Activated CD4-positive, alpha-beta T cell treated with anti-CD3 and anti-CD28 coated beads, Interleukin-2, amount 10 ng/mL, durations not matched to agents 7 days and 5 days (primary cell): ENCODE data around the gene ANGPTL8. TPM values are rescaled to one million over a fixed set of nuclear protein-coding genes. Genes with fewer than 3 reads are reported as not detected.

Experiments used
- CTCF ChIA-PET: fragments of 350-600 bp; sonication (Branson Sonifier 250); formaldehyde crosslinking; loops from one replicate; lab custom pipeline; 2021; ENCODE audit warnings: antibody characterized with exemption; lab: Charles Lee
- POLR2A ChIA-PET: fragments of 350-600 bp; sonication (Branson Sonifier 250); formaldehyde crosslinking; loops from one replicate; lab custom pipeline; 2021; ENCODE audit warnings: antibody characterized with exemption; lab: Charles Lee
- DNase-seq: peaks from one replicate; pipeline ENCODE4 v3.0.0-alpha.2; 2020
- H3K27ac Mint-ChIP-seq: one replicate; pipeline ENCODE4 v1.8.0; 2021; ENCODE audit warnings: mild to moderate bottlenecking, moderate library complexity, mixed read lengths
- H3K27me3 Mint-ChIP-seq: one replicate; pipeline ENCODE4 v1.8.0; 2021; ENCODE audit warnings: mixed read lengths
- H3K36me3 Mint-ChIP-seq: one replicate; pipeline ENCODE4 v1.8.0; 2021; ENCODE audit warnings: low read depth, mixed read lengths
- H3K4me1 Mint-ChIP-seq: one replicate; pipeline ENCODE4 v1.8.0; 2021; ENCODE audit warnings: mixed read lengths
- H3K4me3 Mint-ChIP-seq: one replicate; pipeline ENCODE4 v1.8.0; 2021; ENCODE audit warnings: mild to moderate bottlenecking, moderate library complexity, mixed read lengths
- H3K9me3 Mint-ChIP-seq: one replicate; pipeline ENCODE4 v1.8.0; 2021; ENCODE audit warnings: mixed read lengths
- total RNA-seq, 2 experiments: library from RNA; stranded (reverse); gene quantifications; one replicate each; pipeline ENCODE4 v1.2.3, GENCODE V29; 2021

Gene ANGPTL8
- total RNA-seq, 2 experiments from 2014 or later, result not detected

GRCh38 chr19:11273989-11274388 is 34.6 kb downstream of the ANGPTL8 start:
- peaks cover 8% of the 10 kb centered on the region for H3K9me3 Mint-ChIP-seq
- no peak overlapping the region for H3K4me3 Mint-ChIP-seq
- H3K27me3 Mint-ChIP-seq, result peaks cover 52% of the 10 kb centered on the region
- POLR2A ChIA-PET, result no interaction called here
- DNase-seq, result no peak
- no peaks in the 10 kb centered on the region for H3K4me1 Mint-ChIP-seq
- H3K36me3 Mint-ChIP-seq, result no peaks in the 10 kb centered on the region
- CTCF ChIA-PET, result interaction anchor here (1.4 to 1.5 kb wide), 3 partner anchors 9 to 208 kb away, joined by 3 to 4 read pairs (median 4); partner anchors contain the start of gene SWSAP1
- H3K27ac Mint-ChIP-seq, result no peak overlapping the region

GRCh38 chr19:11274533-11275086 is 35.2 kb downstream of the ANGPTL8 start:
- Mint-ChIP-seq H3K36me3 (no peaks in the 10 kb centered on the region), H3K4me1 (peaks cover 5% of the 10 kb centered on the region), H3K27ac (no peak overlapping the region), H3K4me3 (no peak overlapping the region), H3K27me3 (peaks cover 48% of the 10 kb centered on the region), H3K9me3 (peaks cover 10% of the 10 kb centered on the region)
- POLR2A ChIA-PET, result no interaction called here
- CTCF ChIA-PET, result interaction anchor here (1.3 to 1.4 kb wide), 2 partner anchors 19 to 208 kb away, joined by 3 to 4 read pairs; no protein-coding TSS in a partner anchor
- DNase-seq, result no peak

- Mint-ChIP-seq H3K36me3 (no peaks in the 10 kb centered on the region), H3K27ac (peak overlapping the region; percentile 19), H3K27me3 (peaks cover 59% of the 10 kb centered on the region), H3K4me1 (peaks cover 14% of the 10 kb centered on the region), H3K4me3 (no peak overlapping the region), H3K9me3 (peaks cover 12% of the 10 kb centered on the region)
- DNase-seq, result no peak
- POLR2A ChIA-PET, result no interaction called here
- CTCF ChIA-PET, result interaction anchor here (0.7 kb wide), 1 partner anchor 16 kb away, joined by 3 read pairs; no protein-coding TSS in a partner anchor
Observed at GRCh38 chr19:11278670-11279069, 39.3 kb downstream of the ANGPTL8 start.

DNA sequence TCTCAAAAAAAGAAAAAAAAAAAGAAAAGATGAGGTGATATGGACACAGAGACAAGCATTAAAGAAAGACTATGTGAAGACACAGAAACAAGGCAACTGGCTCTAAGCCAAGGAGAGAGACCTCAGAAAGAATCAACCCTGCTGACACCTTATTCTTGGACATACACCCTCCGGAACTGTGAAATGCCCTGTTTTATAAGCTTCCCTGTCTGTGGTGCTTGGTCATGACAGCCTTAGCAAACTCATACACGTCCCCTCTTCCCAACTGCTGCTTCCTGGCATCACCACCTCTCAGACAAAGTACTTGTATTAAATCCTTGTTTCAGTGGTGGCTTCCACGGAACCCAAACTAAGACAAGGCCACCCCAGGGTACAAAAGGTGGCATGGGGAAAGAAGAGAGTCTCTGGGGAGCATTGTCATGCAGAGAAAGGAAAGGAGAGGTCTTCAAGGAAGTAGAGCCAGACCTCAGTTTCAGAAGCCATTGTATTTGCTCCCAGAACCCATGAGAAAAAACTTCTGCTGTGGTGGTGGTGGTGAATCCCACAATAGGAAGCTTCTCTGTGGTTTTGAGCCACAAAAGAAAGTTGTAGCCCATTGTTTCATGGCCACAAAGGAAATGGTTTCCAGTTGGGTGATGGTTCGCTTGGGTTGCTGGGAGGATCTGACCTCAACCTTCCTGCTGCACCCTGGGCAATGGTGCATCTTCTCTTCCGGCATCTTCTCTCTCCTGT is 40.3 kb downstream of the ANGPTL8 start:
- peaks cover 58% of the 10 kb centered on the region for H3K27me3 Mint-ChIP-seq
- H3K27ac Mint-ChIP-seq, result peak overlapping the region; percentile 43
- CTCF ChIA-PET, result interaction anchor here (1.9 kb wide), 1 partner anchor 13 kb away, joined by 5 read pairs; no protein-coding TSS in a partner anchor
- DNase-seq, result peak; percentile 84
- peak overlapping the region; percentile 43 for H3K4me3 Mint-ChIP-seq
- POLR2A ChIA-PET, result no interaction called here
- peaks cover 14% of the 10 kb centered on the region for H3K4me1 Mint-ChIP-seq
- peaks cover 12% of the 10 kb centered on the region for H3K9me3 Mint-ChIP-seq
- no peaks in the 10 kb centered on the region for H3K36me3 Mint-ChIP-seq

DNA sequence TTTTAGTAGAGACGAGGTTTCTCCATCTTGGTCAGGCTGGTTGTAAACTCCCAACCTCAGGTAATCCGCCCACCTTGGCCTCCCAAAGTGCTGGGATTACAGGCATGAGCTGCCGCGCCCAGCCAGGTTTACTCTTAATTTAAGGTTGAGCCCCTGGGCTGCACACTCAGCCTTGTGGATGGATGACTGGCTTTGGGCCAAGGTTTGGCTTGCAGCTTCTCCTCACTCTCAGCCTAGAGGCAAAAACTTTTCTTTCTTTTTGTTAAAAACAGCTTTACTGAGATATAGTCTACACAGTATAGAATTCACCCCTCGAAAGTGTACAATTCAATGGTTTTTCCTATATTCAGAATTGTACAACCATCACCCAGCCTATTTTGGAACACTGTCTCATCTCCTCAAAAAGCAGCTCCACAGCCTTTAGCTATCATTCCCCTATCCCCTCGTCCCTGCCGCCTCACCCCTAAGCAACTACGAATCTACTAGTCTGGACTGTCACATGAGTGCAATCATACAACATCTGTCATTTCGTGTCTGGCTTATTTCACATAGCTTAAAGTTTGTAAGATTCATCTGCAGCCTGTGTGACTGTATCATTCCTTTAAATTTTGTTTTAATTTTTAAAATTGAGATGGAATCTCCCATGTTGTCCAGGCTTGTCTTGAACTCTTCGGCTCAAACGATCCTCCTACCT is 42.1 kb downstream of the ANGPTL8 start:
- POLR2A ChIA-PET, result no interaction called here
- no peaks in the 10 kb centered on the region for H3K36me3 Mint-ChIP-seq
- H3K27me3 Mint-ChIP-seq, result peaks cover 59% of the 10 kb centered on the region
- H3K27ac Mint-ChIP-seq, result no peak overlapping the region
- peaks cover 12% of the 10 kb centered on the region for H3K9me3 Mint-ChIP-seq
- DNase-seq, result no peak
- CTCF ChIA-PET, result interaction anchor here (1.1 to 1.9 kb wide), 2 partner anchors 10 to 15 kb away, joined by 3 to 5 read pairs; no protein-coding TSS in a partner anchor
- peaks cover 14% of the 10 kb centered on the region for H3K4me1 Mint-ChIP-seq
- no peak overlapping the region for H3K4me3 Mint-ChIP-seq

DNA sequence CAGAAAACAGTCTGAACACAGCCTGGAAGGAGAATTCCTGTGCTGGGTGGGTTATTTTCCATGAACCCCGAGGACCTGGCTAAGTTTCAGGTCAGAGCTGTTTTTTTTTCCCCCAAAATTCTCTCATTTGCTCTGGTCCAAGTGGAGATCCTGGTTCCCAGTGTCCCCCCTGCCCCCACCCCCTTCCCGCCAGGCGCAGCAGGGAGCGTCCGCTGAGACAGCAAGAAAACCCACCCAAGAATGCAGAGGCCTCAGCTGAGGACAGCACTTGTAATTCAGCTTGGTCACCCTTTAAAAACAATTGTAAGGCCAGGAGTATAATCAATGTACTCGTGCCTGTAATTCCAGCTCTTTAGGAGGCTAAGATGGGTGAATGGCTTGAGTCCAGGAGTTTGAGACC is 45.1 kb downstream of the ANGPTL8 start:
- Mint-ChIP-seq H3K9me3 (peaks cover 2% of the 10 kb centered on the region), H3K4me3 (no peak overlapping the region), H3K27me3 (peaks cover 64% of the 10 kb centered on the region), H3K4me1 (peaks cover 10% of the 10 kb centered on the region), H3K27ac (no peak overlapping the region), H3K36me3 (no peaks in the 10 kb centered on the region)
- no peak for DNase-seq
- POLR2A ChIA-PET, result no interaction called here
- CTCF ChIA-PET, result interaction anchor here (1.9 kb wide), 1 partner anchor 97 kb away, joined by 4 read pairs; no protein-coding TSS in a partner anchor

- Mint-ChIP-seq H3K4me1 (no peaks in the 10 kb centered on the region), H3K4me3 (no peak overlapping the region), H3K27ac (no peak overlapping the region), H3K36me3 (no peaks in the 10 kb centered on the region), H3K9me3 (no peaks in the 10 kb centered on the region), H3K27me3 (peaks cover 72% of the 10 kb centered on the region)
- CTCF ChIA-PET, result interaction anchor here (0.9 kb wide), 1 partner anchor 196 kb away, joined by 3 read pairs; no protein-coding TSS in a partner anchor
- POLR2A ChIA-PET, result no interaction called here
- no peak for DNase-seq
Observed at GRCh38 chr19:11286312-11286974, 47.0 kb downstream of the ANGPTL8 start.

GRCh38 chr19:11288349-11288748 is 48.9 kb downstream of the ANGPTL8 start:
- no peaks in the 10 kb centered on the region for H3K36me3 Mint-ChIP-seq
- no peak for DNase-seq
- H3K27ac Mint-ChIP-seq, result no peak overlapping the region
- H3K9me3 Mint-ChIP-seq, result no peaks in the 10 kb centered on the region
- no peak overlapping the region for H3K4me3 Mint-ChIP-seq
- H3K27me3 Mint-ChIP-seq, result peaks cover 61% of the 10 kb centered on the region
- CTCF ChIA-PET, result interaction anchor here (0.5 kb wide), 1 partner anchor 96 kb away, joined by 3 read pairs; the partner anchor contains the start of gene EPOR
- H3K4me1 Mint-ChIP-seq, result peaks cover 1% of the 10 kb centered on the region
- POLR2A ChIA-PET, result no interaction called here

DNA sequence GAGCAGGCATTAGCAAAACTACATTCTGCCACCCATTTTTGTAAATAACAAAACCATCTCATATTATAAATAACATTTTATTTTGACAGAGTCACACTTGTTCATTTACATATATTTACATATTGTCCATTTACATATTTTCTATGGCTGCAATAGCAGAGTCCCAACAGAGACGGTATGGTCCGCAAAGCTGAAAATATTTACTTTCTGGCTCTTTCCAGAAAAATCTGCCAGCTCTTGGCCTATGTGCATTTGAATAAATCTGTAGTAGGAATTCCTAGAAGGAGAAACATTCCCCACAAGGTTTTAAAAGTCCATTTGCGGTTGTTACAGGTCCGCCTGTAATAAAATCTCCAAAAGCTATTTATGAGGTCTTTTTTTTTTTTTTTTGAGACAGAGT is 50.8 kb downstream of the ANGPTL8 start:
- DNase-seq, result no peak
- Mint-ChIP-seq H3K9me3 (no peaks in the 10 kb centered on the region), H3K27me3 (peaks cover 56% of the 10 kb centered on the region), H3K27ac (no peak overlapping the region), H3K4me1 (peaks cover 9% of the 10 kb centered on the region), H3K36me3 (no peaks in the 10 kb centered on the region), H3K4me3 (no peak overlapping the region)
- ChIA-PET CTCF (interaction anchor here (0.7 to 1.0 kb wide), 3 partner anchors 126 to 192 kb away, joined by 3 to 6 read pairs (median 5); no protein-coding TSS in a partner anchor), POLR2A (interaction anchor here (0.8 kb wide), 1 partner anchor 85 kb away, joined by 3 read pairs; no protein-coding TSS in a partner anchor)

DNA sequence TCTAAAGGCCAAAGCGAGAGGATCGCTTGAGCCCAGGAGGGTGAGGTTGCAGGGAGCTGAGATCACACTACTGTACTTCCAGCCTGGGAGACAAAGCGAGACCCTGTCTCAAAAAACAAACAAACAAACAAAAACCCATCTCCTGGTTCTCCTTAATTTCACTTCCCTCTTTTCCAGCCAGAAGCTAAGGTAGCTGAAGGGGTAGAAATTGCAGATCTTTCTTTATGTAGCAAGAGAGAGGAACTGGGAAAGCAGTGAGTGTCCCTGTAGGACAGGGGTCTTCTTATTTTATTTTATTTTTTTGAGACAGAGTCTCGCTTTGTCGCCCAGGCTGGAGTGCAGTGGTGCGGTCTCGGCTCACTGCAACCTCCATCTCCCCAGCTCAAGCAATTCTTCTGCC is 52.0 kb downstream of the ANGPTL8 start:
- Mint-ChIP-seq H3K4me3 (no peak overlapping the region), H3K9me3 (no peaks in the 10 kb centered on the region), H3K36me3 (no peaks in the 10 kb centered on the region), H3K27me3 (peaks cover 62% of the 10 kb centered on the region), H3K4me1 (peaks cover 9% of the 10 kb centered on the region), H3K27ac (no peak overlapping the region)
- DNase-seq, result no peak
- ChIA-PET POLR2A (no interaction called here), CTCF (interaction anchor here (1.0 to 1.3 kb wide), 2 partner anchors 10 to 144 kb away, joined by 3 to 4 read pairs; partner anchors contain the start of genes ODAD3 and PRKCSH)
